Fibroblast of lung (primary cell): ENCODE measurements around the gene CLSTN2. TPM values are rescaled to one million over a fixed set of nuclear protein-coding genes. Genes with fewer than 3 reads are reported as not detected.

Source experiments
- DNase-seq, 2 donors: peaks; one replicate each; pipeline versions ENCODE4 v3.0.0 to v3.0.0-alpha.2; 2010; ENCODE audit warnings: low read depth in 2 of 2
- H2AFZ ChIP-seq: 2 replicates; pipeline ENCODE4 v1.5.1; 2012; ENCODE audit warnings: low read length, control low read depth, inconsistent platforms
- H3K27ac ChIP-seq: 2 replicates; pipeline ENCODE4 v1.5.1; 2011; ENCODE audit warnings: low read length, control low read depth; ENCODE audit not compliant: insufficient read depth
- H3K27me3 ChIP-seq: 2 replicates; pipeline ENCODE4 v1.5.1; 2011; ENCODE audit warnings: mild to moderate bottlenecking, low read length; ENCODE audit not compliant: control insufficient read depth, insufficient read depth
- H3K36me3 ChIP-seq: 2 replicates; pipeline ENCODE4 v1.5.1; 2011; ENCODE audit warnings: low read length; ENCODE audit not compliant: control insufficient read depth, insufficient read depth
- H3K4me1 ChIP-seq: 2 replicates; pipeline ENCODE4 v1.5.1; 2011; ENCODE audit warnings: low read length; ENCODE audit not compliant: control insufficient read depth, insufficient read depth; ENCODE audit errors: extremely low read depth
- H3K4me2 ChIP-seq: 2 replicates; pipeline ENCODE4 v1.5.1; 2011; ENCODE audit warnings: low read length, control low read depth; ENCODE audit not compliant: insufficient read depth; ENCODE audit errors: extremely low read depth
- H3K4me3 ChIP-seq, 4 experiments: fragments of 200-600 bp in 1 of 4; sonication (generic) in 1 of 4; replicated peaks in 1 of 4; 2 replicates each; pipeline ENCODE4 v1.5.1; 2011 to 2016; ENCODE audit warnings: low read length in 4 of 4, low read depth in 3 of 4, mild to moderate bottlenecking in 3 of 4, control low read depth in 2 of 4, inconsistent platforms in 1 of 4, mixed read lengths in 1 of 4; ENCODE audit not compliant: insufficient read depth in 1 of 4; ENCODE audit errors: control extremely low read depth in 1 of 4
- H3K79me2 ChIP-seq: 2 replicates; pipeline ENCODE4 v1.5.1; 2012; ENCODE audit warnings: mild to moderate bottlenecking, low read length, inconsistent platforms; ENCODE audit not compliant: control insufficient read depth, insufficient read depth
- H3K9ac ChIP-seq: 2 replicates; pipeline ENCODE4 v1.5.1; 2011; ENCODE audit warnings: mild to moderate bottlenecking, low read length, control low read depth; ENCODE audit not compliant: insufficient read depth
- H3K9me3 ChIP-seq: 2 replicates; pipeline ENCODE4 v1.5.1; 2012; ENCODE audit warnings: low read depth, low read length; ENCODE audit not compliant: control insufficient read depth, insufficient read depth
- H4K20me1 ChIP-seq: 2 replicates; pipeline ENCODE4 v1.5.1; 2011; ENCODE audit warnings: low read length; ENCODE audit not compliant: control insufficient read depth, insufficient read depth; ENCODE audit errors: extremely low read depth
- EZH2 ChIP-seq: IDR thresholded peaks from 2 replicates; pipeline ENCODE4 v1.5.1; 2012; ENCODE audit warnings: low read length, control low read depth, mild to moderate bottlenecking; ENCODE audit errors: missing control alignments
- polyA plus RNA-seq, 2 donors: library from polyadenylated mRNA; depleted of rRNA in 1 of 2; stranded (reverse) in 1 of 2; unstranded in 1 of 2; fragments of >200 nt; gene quantifications; 2 replicates each; pipeline ENCODE4 v1.2.1, GENCODE V29; 2011 to 2012; ENCODE audit warnings: missing spikeins in 1 of 2
- total RNA-seq: library from RNA; depleted of rRNA; stranded (reverse); fragments of >200 nt; gene quantifications from 2 replicates; pipeline ENCODE4 v1.2.1, GENCODE V29; 2014
- TF ChIP-seq, protein P1 (sequence below), 2 donors: IDR thresholded peaks in 1 of 2; conservative IDR thresholded peaks in 1 of 2; 1 replicate in 1 of 2; 2 replicates in 1 of 2; pipeline ENCODE4 v1.5.1; 2011 to 2012; ENCODE audit warnings: low read length in 2 of 2, control low read depth in 1 of 2, inconsistent platforms in 1 of 2, low read depth in 1 of 2, mild to moderate bottlenecking in 1 of 2

Gene CLSTN2
- total and polyA plus RNA-seq, 2 donors (not counting 1 experiment from before 2014, with no cell fraction given): under 0.01 to 1.3 TPM

GRCh38 chr3:140559546-140559945 is 624.6 kb downstream of the CLSTN2 start:
- Histone ChIP-seq H4K20me1 (no peaks in the 10 kb centered on the region), H3K36me3 (no peaks in the 10 kb centered on the region), H3K4me3 (no peak overlapping the region), H3K9ac (no peak overlapping the region), H3K9me3 (no peaks in the 10 kb centered on the region), H3K4me2 (no peak overlapping the region), H3K4me1 (no peaks in the 10 kb centered on the region), H2AFZ (no peak overlapping the region), H3K27ac (no peak overlapping the region), H3K79me2 (no peaks in the 10 kb centered on the region), H3K27me3 (no peaks in the 10 kb centered on the region)
- DNase-seq: no peak
- TF ChIP-seq, protein P1, sequence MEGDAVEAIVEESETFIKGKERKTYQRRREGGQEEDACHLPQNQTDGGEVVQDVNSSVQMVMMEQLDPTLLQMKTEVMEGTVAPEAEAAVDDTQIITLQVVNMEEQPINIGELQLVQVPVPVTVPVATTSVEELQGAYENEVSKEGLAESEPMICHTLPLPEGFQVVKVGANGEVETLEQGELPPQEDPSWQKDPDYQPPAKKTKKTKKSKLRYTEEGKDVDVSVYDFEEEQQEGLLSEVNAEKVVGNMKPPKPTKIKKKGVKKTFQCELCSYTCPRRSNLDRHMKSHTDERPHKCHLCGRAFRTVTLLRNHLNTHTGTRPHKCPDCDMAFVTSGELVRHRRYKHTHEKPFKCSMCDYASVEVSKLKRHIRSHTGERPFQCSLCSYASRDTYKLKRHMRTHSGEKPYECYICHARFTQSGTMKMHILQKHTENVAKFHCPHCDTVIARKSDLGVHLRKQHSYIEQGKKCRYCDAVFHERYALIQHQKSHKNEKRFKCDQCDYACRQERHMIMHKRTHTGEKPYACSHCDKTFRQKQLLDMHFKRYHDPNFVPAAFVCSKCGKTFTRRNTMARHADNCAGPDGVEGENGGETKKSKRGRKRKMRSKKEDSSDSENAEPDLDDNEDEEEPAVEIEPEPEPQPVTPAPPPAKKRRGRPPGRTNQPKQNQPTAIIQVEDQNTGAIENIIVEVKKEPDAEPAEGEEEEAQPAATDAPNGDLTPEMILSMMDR (conservative IDR thresholded peaks at IDR 0.05 in 1 of 2, IDR thresholded peaks at IDR 0.05 in 1 of 2; ENCODE audit: low read depth in 1 of 2, low read length in 2 of 2): no peak
- TF ChIP-seq EZH2: no peak

GRCh38 chr3:140563206-140563760 is 628.3 kb downstream of the CLSTN2 start:
- Histone ChIP-seq H3K36me3 (no peaks in the 10 kb centered on the region), H3K9ac (no peak overlapping the region), H3K27ac (no peak overlapping the region), H2AFZ (no peak overlapping the region), H3K27me3 (no peaks in the 10 kb centered on the region), H4K20me1 (no peaks in the 10 kb centered on the region), H3K4me3 (no peak overlapping the region), H3K4me1 (no peaks in the 10 kb centered on the region), H3K4me2 (no peak overlapping the region), H3K9me3 (no peaks in the 10 kb centered on the region), H3K79me2 (no peaks in the 10 kb centered on the region)
- DNase-seq: no peak
- TF ChIP-seq, protein P1 (conservative IDR thresholded peaks at IDR 0.05 in 1 of 2, IDR thresholded peaks at IDR 0.05 in 1 of 2; ENCODE audit: low read depth in 1 of 2, low read length in 2 of 2): no peak
- no peak for TF ChIP-seq EZH2

DNA sequence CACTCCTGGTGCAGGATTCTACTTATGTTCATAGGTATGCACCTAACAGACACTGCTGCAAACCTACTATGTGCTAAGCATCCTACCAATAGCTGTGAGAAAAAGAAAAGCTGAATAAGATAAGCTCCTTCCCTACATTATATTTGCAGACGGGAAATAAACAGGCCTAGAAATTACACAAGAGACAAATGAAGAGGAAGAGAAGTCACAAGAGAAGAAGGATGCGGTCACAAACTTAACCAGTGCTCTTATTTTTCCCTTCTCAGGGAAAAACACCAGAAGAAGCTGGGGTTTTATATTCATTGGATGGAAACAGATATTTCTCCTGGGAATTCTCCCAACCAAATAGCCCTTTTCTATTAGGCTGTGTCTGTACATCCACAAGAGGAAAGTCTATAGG is 633.1 kb downstream of the CLSTN2 start:
- Histone ChIP-seq H3K36me3 (no peaks in the 10 kb centered on the region), H3K4me1 (no peaks in the 10 kb centered on the region), H3K4me3 (no peak overlapping the region), H3K27ac (no peak overlapping the region), H3K4me2 (no peak overlapping the region), H3K9me3 (no peaks in the 10 kb centered on the region), H4K20me1 (no peaks in the 10 kb centered on the region), H3K79me2 (no peaks in the 10 kb centered on the region), H2AFZ (no peak overlapping the region), H3K9ac (no peak overlapping the region), H3K27me3 (no peaks in the 10 kb centered on the region)
- no peak for TF ChIP-seq EZH2
- TF ChIP-seq, protein P1 (conservative IDR thresholded peaks at IDR 0.05 in 1 of 2, IDR thresholded peaks at IDR 0.05 in 1 of 2; ENCODE audit: low read depth in 1 of 2, low read length in 2 of 2): no peak
- DNase-seq: no peak
